HepG2 (cell line): ENCODE data around the gene SYCE3. TPM values are rescaled to one million over a fixed set of nuclear protein-coding genes. Genes with fewer than 3 reads are reported as not detected.
A peak's percentile ranks its signal among the peaks of the same experiment; 100 is the strongest.

Experiments
- ARNTL ChIP-seq: sonication (generic); formaldehyde crosslinking; IDR thresholded peaks from 2 replicates; pipeline ENCODE4 v1.4.0; 2020; ENCODE audit warnings: mild to moderate bottlenecking, missing genetic modification reagents
- ATAD3A ChIP-seq: sonication (generic); formaldehyde crosslinking; IDR thresholded peaks from 2 replicates; pipeline ENCODE4 v1.4.0; 2020; ENCODE audit warnings: missing genetic modification reagents
- DR1 ChIP-seq: sonication (generic); formaldehyde crosslinking; IDR thresholded peaks from 2 replicates; pipeline ENCODE4 v1.8.0; 2021; ENCODE audit warnings: mild to moderate bottlenecking, missing genetic modification reagents, inconsistent platforms
- ELF1 ChIP-seq: sonication (generic); formaldehyde crosslinking; IDR thresholded peaks from 2 replicates; pipeline ENCODE4 v1.4.0; 2020; ENCODE audit warnings: missing genetic modification reagents
- HDAC1 ChIP-seq: sonication (generic); formaldehyde crosslinking; IDR thresholded peaks from 2 replicates; pipeline ENCODE4 v1.5.1; 2020; ENCODE audit warnings: mild to moderate bottlenecking, missing genetic modification reagents
- HOXA3 ChIP-seq: sonication (generic); formaldehyde crosslinking; IDR thresholded peaks from 2 replicates; pipeline ENCODE4 v1.5.0; 2020; ENCODE audit warnings: missing genetic modification reagents
- HOXA5 ChIP-seq: sonication (generic); formaldehyde crosslinking; IDR thresholded peaks from 2 replicates; pipeline ENCODE4 v1.4.0; 2020; ENCODE audit warnings: missing genetic modification reagents
- KDM3A ChIP-seq: IDR thresholded peaks from 2 replicates; pipeline ENCODE4 v1.6.1; 2018; ENCODE audit warnings: low read depth, missing compliant biosample characterization
- MIER3 ChIP-seq: IDR thresholded peaks from 2 replicates; pipeline ENCODE4 v1.6.1; 2016; ENCODE audit warnings: missing compliant biosample characterization, borderline replicate concordance
- NFRKB ChIP-seq: fragments of 450-650 bp; IDR thresholded peaks from 2 replicates; pipeline ENCODE4 v1.6.1; 2017
- NFYB ChIP-seq: sonication (generic); formaldehyde crosslinking; IDR thresholded peaks from 2 replicates; pipeline ENCODE4 v1.4.0; 2020; ENCODE audit warnings: missing genetic modification reagents
- NR2F6 ChIP-seq, 2 experiments: IDR thresholded peaks; 2 replicates each; pipeline ENCODE4 v1.6.1; 2016; ENCODE audit warnings: antibody characterized with exemption in 1 of 2, mild to moderate bottlenecking in 1 of 2
- PATZ1 ChIP-seq: sonication (generic); formaldehyde crosslinking; IDR thresholded peaks from 2 replicates; pipeline ENCODE4 v1.4.0; 2020; ENCODE audit warnings: missing genetic modification reagents
- PHF5A ChIP-seq: IDR thresholded peaks from one replicate; pipeline ENCODE4 v1.6.1; 2018; ENCODE audit warnings: low read depth, missing genetic modification reagents; ENCODE audit not compliant: unreplicated experiment
- RFX3 ChIP-seq: IDR thresholded peaks from 2 replicates; pipeline ENCODE4 v1.6.1; 2016; ENCODE audit warnings: missing biosample characterization, missing genetic modification reagents
- SAP130 ChIP-seq: IDR thresholded peaks from 2 replicates; pipeline ENCODE4 v1.6.1; 2016; ENCODE audit warnings: low read depth
- SRF ChIP-seq: IDR thresholded peaks from 2 replicates; pipeline ENCODE4 v1.6.1; 2011; ENCODE audit warnings: mild to moderate bottlenecking, low read depth, low read length, moderate library complexity
- TOPORS ChIP-seq: sonication (generic); formaldehyde crosslinking; IDR thresholded peaks from 2 replicates; pipeline ENCODE4 v1.8.0; 2023; ENCODE audit warnings: mild to moderate bottlenecking, missing genetic modification reagents
- TRAFD1 ChIP-seq: sonication (generic); formaldehyde crosslinking; IDR thresholded peaks from 2 replicates; pipeline ENCODE4 v1.5.1; 2020; ENCODE audit warnings: missing genetic modification reagents, mild to moderate bottlenecking, borderline replicate concordance
- ZFX ChIP-seq: sonication (generic); formaldehyde crosslinking; IDR thresholded peaks from 2 replicates; pipeline ENCODE4 v1.4.0; 2020; ENCODE audit warnings: mild to moderate bottlenecking, low read depth, missing genetic modification reagents, moderate library complexity
- ZMYM4 ChIP-seq: sonication (generic); formaldehyde crosslinking; IDR thresholded peaks from 2 replicates; pipeline ENCODE4 v1.8.1; 2023; ENCODE audit warnings: mild to moderate bottlenecking, missing genetic modification reagents
- ZNF124 ChIP-seq: sonication (generic); formaldehyde crosslinking; IDR thresholded peaks from 2 replicates; pipeline ENCODE4 v1.4.0; 2020; ENCODE audit warnings: missing genetic modification reagents
- ZNF331 ChIP-seq: sonication (generic); formaldehyde crosslinking; IDR thresholded peaks from 2 replicates; pipeline ENCODE4 v1.4.0; 2020; ENCODE audit warnings: missing genetic modification reagents
- ZNF446 ChIP-seq: sonication (generic); formaldehyde crosslinking; IDR thresholded peaks from 2 replicates; pipeline ENCODE4 v1.5.0; 2020; ENCODE audit warnings: mild to moderate bottlenecking, missing genetic modification reagents
- ZNF549 ChIP-seq: sonication (generic); formaldehyde crosslinking; IDR thresholded peaks from 2 replicates; pipeline ENCODE4 v1.5.0; 2020; ENCODE audit warnings: missing genetic modification reagents
- ZSCAN30 ChIP-seq: sonication (generic); formaldehyde crosslinking; IDR thresholded peaks from 2 replicates; pipeline ENCODE4 v1.5.0; 2020; ENCODE audit warnings: mild to moderate bottlenecking, missing genetic modification reagents
- polyA plus RNA-seq, 8 experiments: library from polyadenylated mRNA; depleted of rRNA in 3 of 8; stranded (reverse) in 7 of 8; unstranded in 1 of 8; fragments of >200 nt; fragmentation: Illumina TruSeq in 4 of 8; extraction: Trizol in 4 of 8; gene quantifications; 2 replicates each; pipeline versions ENCODE4 v1.2.1 to v1.2.3, GENCODE V29; 2011 to 2016; ENCODE audit warnings: low read depth in 4 of 8, missing spikeins in 1 of 8, mixed read lengths in 1 of 8; ENCODE audit not compliant: insufficient read depth in 1 of 8
- total RNA-seq, 5 experiments: library from RNA; depleted of rRNA; stranded (reverse); fragments of >200 nt; fragmentation: Illumina TruSeq; extraction: Trizol; gene quantifications; 2 replicates each; pipeline ENCODE4 v1.2.3, GENCODE V29; 2016; ENCODE audit warnings: low read depth in 1 of 5
- TF ChIP-seq, protein P1 (sequence below): sonication (generic); formaldehyde crosslinking; IDR thresholded peaks from 2 replicates; pipeline ENCODE4 v1.4.0; 2020; ENCODE audit warnings: mild to moderate bottlenecking, missing genetic modification reagents

Gene SYCE3
- total and polyA plus RNA-seq, 2 of the 13 experiments (the other 11 are each of a cell fraction or from before 2014, with no cell fraction given) = not detected

DNA sequence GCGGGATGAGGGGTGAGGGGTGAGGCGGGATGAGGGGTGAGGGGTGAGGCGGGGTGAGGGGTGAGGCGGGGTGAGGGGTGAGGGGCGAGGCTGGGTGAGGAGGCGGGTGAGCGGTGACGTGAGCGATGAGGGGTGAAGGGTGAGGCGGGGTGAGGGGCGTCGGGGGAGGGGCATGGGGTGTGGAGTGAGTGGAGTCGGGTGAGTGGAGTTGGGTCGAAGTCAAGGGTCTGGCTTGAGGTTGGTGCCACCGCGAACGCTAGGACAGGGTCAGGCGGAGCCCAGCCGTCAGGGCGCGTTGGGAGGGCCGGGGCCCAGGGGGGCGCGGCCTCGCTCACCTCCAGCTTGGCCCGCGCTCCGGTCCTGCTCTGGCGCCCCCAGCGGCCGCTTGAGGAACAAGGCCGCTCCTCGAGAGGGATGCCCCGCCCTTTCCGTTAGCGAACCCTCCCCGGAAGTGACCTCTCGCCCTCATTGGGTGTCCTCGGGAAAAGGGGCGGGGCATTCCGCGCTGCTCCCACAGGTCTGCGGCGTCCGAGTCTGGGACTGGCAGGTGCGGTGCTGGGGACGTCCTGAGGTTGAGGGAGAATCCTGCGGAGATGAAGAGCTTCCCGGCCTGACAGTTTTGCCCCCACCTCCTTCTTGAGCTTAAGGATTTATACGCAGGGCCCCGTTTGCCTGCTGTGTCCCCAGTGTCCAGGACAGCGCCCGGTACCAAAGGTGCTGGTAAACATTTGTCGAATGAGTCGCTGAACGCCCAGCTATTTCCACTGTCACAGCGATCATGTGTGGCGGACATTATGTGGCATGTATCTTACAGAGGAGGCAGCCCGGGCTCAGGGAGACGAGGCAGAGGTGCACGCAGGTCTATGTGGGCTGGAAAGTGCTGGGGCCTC lies at the start of gene SYCE3 (continued):
- TF ChIP-seq ZMYM4 (CRISPR knock-in tag) = peak; percentile 67
- peak; percentile 52; the same call in 1 of the 2 replicates for TF ChIP-seq DR1 (CRISPR knock-in tag)
- TF ChIP-seq HDAC1 (CRISPR knock-in tag) = peak; percentile 39; the same call in 1 of the 2 replicates
- TF ChIP-seq PATZ1 = peak; percentile 75
- TF ChIP-seq HOXA3 (CRISPR knock-in tag) = peak; percentile 76
- no peak for TF ChIP-seq NR2F6 (IDR thresholded peaks at IDR 0.05)
- TF ChIP-seq NR2F6 (CRISPR knock-in tag; IDR thresholded peaks at IDR 0.05) = peak; percentile 71
- TF ChIP-seq ZNF446 (CRISPR knock-in tag) = no peak
- TF ChIP-seq MIER3 (CRISPR knock-in tag) = peak; percentile 45; the same call in 1 of the 2 replicates
- TF ChIP-seq ZNF549 (CRISPR knock-in tag) = no peak
- peak; percentile 90 for TF ChIP-seq SAP130 (CRISPR knock-in tag)
- TF ChIP-seq ZNF124 (CRISPR knock-in tag) = no peak
- 0 out of 2 replicates have a peak, but pooled peaks have one; percentile 14 for TF ChIP-seq ATAD3A
- TF ChIP-seq RFX3 (CRISPR knock-in tag) = no peak
- peak; percentile 92 for TF ChIP-seq ELF1 (CRISPR knock-in tag)
- TF ChIP-seq TOPORS (CRISPR knock-in tag) = no peak
- TF ChIP-seq ZSCAN30 (CRISPR knock-in tag) = no peak
- TF ChIP-seq NFRKB = no peak
- peak; percentile 61 for TF ChIP-seq ZFX
- TF ChIP-seq, protein P1, sequence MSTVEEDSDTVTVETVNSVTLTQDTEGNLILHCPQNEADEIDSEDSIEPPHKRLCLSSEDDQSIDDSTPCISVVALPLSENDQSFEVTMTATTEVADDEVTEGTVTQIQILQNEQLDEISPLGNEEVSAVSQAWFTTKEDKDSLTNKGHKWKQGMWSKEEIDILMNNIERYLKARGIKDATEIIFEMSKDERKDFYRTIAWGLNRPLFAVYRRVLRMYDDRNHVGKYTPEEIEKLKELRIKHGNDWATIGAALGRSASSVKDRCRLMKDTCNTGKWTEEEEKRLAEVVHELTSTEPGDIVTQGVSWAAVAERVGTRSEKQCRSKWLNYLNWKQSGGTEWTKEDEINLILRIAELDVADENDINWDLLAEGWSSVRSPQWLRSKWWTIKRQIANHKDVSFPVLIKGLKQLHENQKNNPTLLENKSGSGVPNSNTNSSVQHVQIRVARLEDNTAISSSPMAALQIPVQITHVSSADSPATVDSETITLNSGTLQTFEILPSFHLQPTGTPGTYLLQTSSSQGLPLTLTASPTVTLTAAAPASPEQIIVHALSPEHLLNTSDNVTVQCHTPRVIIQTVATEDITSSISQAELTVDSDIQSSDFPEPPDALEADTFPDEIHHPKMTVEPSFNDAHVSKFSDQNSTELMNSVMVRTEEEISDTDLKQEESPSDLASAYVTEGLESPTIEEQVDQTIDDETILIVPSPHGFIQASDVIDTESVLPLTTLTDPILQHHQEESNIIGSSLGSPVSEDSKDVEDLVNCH (CRISPR knock-in tag) = no peak
- TF ChIP-seq ZNF331 (CRISPR knock-in tag) = peak; percentile 40; the same call in 1 of the 2 replicates
- 0 out of 2 replicates have a peak, but pooled peaks have one; percentile 21 for TF ChIP-seq ARNTL (CRISPR knock-in tag)
- peak; percentile 48 for TF ChIP-seq PHF5A (CRISPR knock-in tag)
- peak; percentile 15; the same call in 1 of the 2 replicates for TF ChIP-seq SRF
- TF ChIP-seq HOXA5 (CRISPR knock-in tag) = 0 out of 2 replicates have a peak, but pooled peaks have one; percentile 1
- no peak for TF ChIP-seq KDM3A (CRISPR knock-in tag)
- peak; percentile 83 for TF ChIP-seq NFYB (CRISPR knock-in tag)
- TF ChIP-seq TRAFD1 = no peak
